WTC11 (cell line): ENCODE data around the gene DNAH9. TPM values are rescaled to one million over a fixed set of nuclear protein-coding genes. Genes with fewer than 3 reads are reported as not detected.

Experiments
- ATAC-seq: fragments of 200-7000 bp; cut with Tn5 transposase; 2 replicates; pipeline ENCODE4 v1.10.0; 2021; ENCODE audit warnings: mild to moderate bottlenecking, moderate library complexity
- CTCF ChIA-PET: fragments of 300-600 bp; sonication (Branson Sonifier 250); formaldehyde crosslinking; loops from one replicate; lab custom pipeline; 2021; ENCODE audit warnings: antibody characterized with exemption; lab: Charles Lee
- POLR2A ChIA-PET: fragments of 350-600 bp; sonication (Branson Sonifier 250); formaldehyde crosslinking; loops from one replicate; lab custom pipeline; 2021; ENCODE audit warnings: antibody characterized with exemption; lab: Charles Lee
- DNase-seq: peaks from one replicate; pipeline ENCODE4 v3.0.0; 2021; ENCODE audit warnings: low spot score
- H3K27ac Mint-ChIP-seq: 2 replicates; pipeline ENCODE4 v1.8.0; 2021; ENCODE audit warnings: mixed read lengths
- H3K27me3 Mint-ChIP-seq: 2 replicates; pipeline ENCODE4 v1.8.0; 2021; ENCODE audit warnings: low read depth, mild to moderate bottlenecking, moderate library complexity, mixed read lengths
- H3K36me3 Mint-ChIP-seq: 2 replicates; pipeline ENCODE4 v1.8.0; 2021; ENCODE audit warnings: mixed read lengths
- H3K4me1 Mint-ChIP-seq: 2 replicates; pipeline ENCODE4 v1.8.0; 2022; ENCODE audit warnings: mixed read lengths
- H3K4me3 Mint-ChIP-seq: 2 replicates; pipeline ENCODE4 v1.8.0; 2021; ENCODE audit warnings: mild to moderate bottlenecking, moderate library complexity, mixed read lengths
- H3K9me3 Mint-ChIP-seq: 2 replicates; pipeline ENCODE4 v1.8.0; 2021; ENCODE audit warnings: mixed read lengths
- ATF1 ChIP-seq: sonication (generic); formaldehyde crosslinking; IDR thresholded peaks from 2 replicates; pipeline ENCODE4 v1.8.1; 2023; ENCODE audit warnings: mild to moderate bottlenecking, moderate library complexity, missing genetic modification reagents
- ATF3 ChIP-seq: sonication (generic); formaldehyde crosslinking; conservative IDR thresholded peaks from 2 replicates; pipeline ENCODE4 v1.8.1; 2022; ENCODE audit warnings: mild to moderate bottlenecking, missing genetic modification reagents
- EMX1 ChIP-seq: fragments of 250-450 bp; sonication (Bioruptor Pico); IDR thresholded peaks from 2 replicates; pipeline ENCODE4 v1.8.0; 2021; ENCODE audit warnings: mild to moderate bottlenecking
- GABPB1 ChIP-seq: sonication (generic); formaldehyde crosslinking; IDR thresholded peaks from 2 replicates; pipeline ENCODE4 v1.8.1; 2023; ENCODE audit warnings: mild to moderate bottlenecking, missing genetic modification reagents
- IRF2 ChIP-seq: sonication (generic); formaldehyde crosslinking; IDR thresholded peaks from 2 replicates; pipeline ENCODE4 v1.8.0; 2022; ENCODE audit warnings: low read depth, missing genetic modification reagents, borderline replicate concordance
- JUN ChIP-seq: sonication (generic); formaldehyde crosslinking; IDR thresholded peaks from 2 replicates; pipeline ENCODE4 v1.8.0; 2023; ENCODE audit warnings: mild to moderate bottlenecking, missing genetic modification reagents
- KAT7 ChIP-seq: sonication (generic); formaldehyde crosslinking; IDR thresholded peaks from 2 replicates; pipeline ENCODE4 v1.8.1; 2023; ENCODE audit warnings: missing genetic modification reagents, mild to moderate bottlenecking, borderline replicate concordance
- MLX ChIP-seq: sonication (generic); formaldehyde crosslinking; IDR thresholded peaks from 2 replicates; pipeline ENCODE4 v1.8.1; 2023; ENCODE audit warnings: mild to moderate bottlenecking, missing genetic modification reagents, moderate library complexity
- MXD4 ChIP-seq: fragments of 250-450 bp; sonication (Bioruptor Pico); IDR thresholded peaks from 2 replicates; pipeline ENCODE4 v1.8.0; 2021; ENCODE audit warnings: mild to moderate bottlenecking, moderate library complexity, borderline replicate concordance
- NFATC4 ChIP-seq: fragments of 250-450 bp; sonication (Bioruptor Pico); IDR thresholded peaks from 2 replicates; pipeline ENCODE4 v1.9.0; 2021; ENCODE audit warnings: mild to moderate bottlenecking
- NR1H2 ChIP-seq: sonication (generic); formaldehyde crosslinking; IDR thresholded peaks from 2 replicates; pipeline ENCODE4 v1.9.0; 2021; ENCODE audit warnings: mild to moderate bottlenecking, moderate library complexity, missing genetic modification reagents
- SOX15 ChIP-seq: fragments of 250-450 bp; sonication (Bioruptor Pico); IDR thresholded peaks from 2 replicates; pipeline ENCODE4 v1.9.0; 2021; ENCODE audit warnings: mild to moderate bottlenecking
- SP1 ChIP-seq: sonication (generic); formaldehyde crosslinking; conservative IDR thresholded peaks from 2 replicates; pipeline ENCODE4 v1.8.1; 2022; ENCODE audit warnings: missing genetic modification reagents
- TEAD4 ChIP-seq: sonication (generic); formaldehyde crosslinking; IDR thresholded peaks from 2 replicates; pipeline ENCODE4 v1.8.0; 2022; ENCODE audit warnings: mild to moderate bottlenecking, missing genetic modification reagents
- TP53 ChIP-seq: sonication (generic); formaldehyde crosslinking; IDR thresholded peaks from 2 replicates; pipeline ENCODE4 v1.8.1; 2023; ENCODE audit warnings: mild to moderate bottlenecking, missing genetic modification reagents
- ZBTB21 ChIP-seq: sonication (generic); formaldehyde crosslinking; IDR thresholded peaks from 2 replicates; pipeline ENCODE4 v1.8.1; 2023; ENCODE audit warnings: mild to moderate bottlenecking, missing genetic modification reagents, borderline replicate concordance
- ZBTB43 ChIP-seq: sonication (generic); formaldehyde crosslinking; IDR thresholded peaks from 2 replicates; pipeline ENCODE4 v1.8.1; 2023; ENCODE audit warnings: mild to moderate bottlenecking, missing genetic modification reagents
- ZMAT4 ChIP-seq: fragments of 250-450 bp; sonication (Bioruptor Pico); IDR thresholded peaks from 2 replicates; pipeline ENCODE4 v1.9.0; 2021; ENCODE audit warnings: mild to moderate bottlenecking
- ZNF219 ChIP-seq: sonication (generic); formaldehyde crosslinking; IDR thresholded peaks from 2 replicates; pipeline ENCODE4 v1.8.0; 2023; ENCODE audit warnings: missing genetic modification reagents, mild to moderate bottlenecking, borderline replicate concordance
- ZNF263 ChIP-seq: sonication (generic); formaldehyde crosslinking; IDR thresholded peaks from 2 replicates; pipeline ENCODE4 v1.8.1; 2022; ENCODE audit warnings: low read depth, mild to moderate bottlenecking, moderate library complexity, missing genetic modification reagents
- ZNF281 ChIP-seq: sonication (generic); formaldehyde crosslinking; IDR thresholded peaks from 2 replicates; pipeline ENCODE4 v1.8.0; 2023; ENCODE audit warnings: mild to moderate bottlenecking, missing genetic modification reagents
- ZNF317 ChIP-seq: sonication (generic); formaldehyde crosslinking; IDR thresholded peaks from 2 replicates; pipeline ENCODE4 v1.8.1; 2023; ENCODE audit warnings: low read depth, mild to moderate bottlenecking, moderate library complexity, missing genetic modification reagents, borderline replicate concordance
- ZNF512 ChIP-seq: sonication (generic); formaldehyde crosslinking; IDR thresholded peaks from 2 replicates; pipeline ENCODE4 v1.8.1; 2022; ENCODE audit warnings: missing genetic modification reagents, borderline replicate concordance
- ZNF532 ChIP-seq: fragments of 250-450 bp; sonication (Bioruptor Pico); IDR thresholded peaks from 2 replicates; pipeline ENCODE4 v1.9.0; 2021; ENCODE audit warnings: mild to moderate bottlenecking, borderline replicate concordance
- total RNA-seq: library from RNA; stranded (reverse); gene quantifications from 3 replicates; pipeline ENCODE4 v1.2.3, GENCODE V29; 2021

Gene DNAH9
- total RNA-seq, 1 experiment from 2014 or later, result 0.31 TPM

GRCh38 chr17:11797803-11798202 is 199.5 kb downstream of the DNAH9 start:
- Mint-ChIP-seq H3K27ac (no peak overlapping the region), H3K27me3 (no peaks in the 10 kb centered on the region; the same call in 1 of the 2 replicates), H3K9me3 (peaks cover 44% of the 10 kb centered on the region), H3K4me3 (no peak overlapping the region), H3K4me1 (no peaks in the 10 kb centered on the region), H3K36me3 (peaks cover 17% of the 10 kb centered on the region)
- TF ChIP-seq ZBTB43 (CRISPR knock-in tag) (no peak), NR1H2 (CRISPR knock-in tag) (no peak), TP53 (CRISPR knock-in tag) (no peak), ATF1 (no peak), ZMAT4 (no peak), KAT7 (no peak), IRF2 (CRISPR knock-in tag) (no peak), ATF3 (no peak), MLX (CRISPR knock-in tag) (no peak), EMX1 (no peak), JUN (no peak), GABPB1 (CRISPR knock-in tag) (no peak), ZNF219 (CRISPR knock-in tag) (no peak), ZBTB21 (CRISPR knock-in tag) (no peak), SP1 (no peak)
- ChIA-PET POLR2A (no interaction called here), CTCF (interaction anchor here (0.6 to 1.2 kb wide), 6 partner anchors 15 to 191 kb away, joined by 3 to 5 read pairs (median 3); no protein-coding TSS in a partner anchor)
- no peak for ATAC-seq
- DNase-seq, result peak; percentile 13

GRCh38 chr17:11803231-11803969 is 205.1 kb downstream of the DNAH9 start:
- Mint-ChIP-seq H3K27me3 (peaks cover 3% of the 10 kb centered on the region; the same call in 1 of the 2 replicates), H3K4me1 (peaks cover 6% of the 10 kb centered on the region), H3K9me3 (peaks cover 29% of the 10 kb centered on the region), H3K36me3 (peaks cover 12% of the 10 kb centered on the region), H3K27ac (no peak overlapping the region), H3K4me3 (no peak overlapping the region)
- CTCF ChIA-PET, result no interaction called here
- POLR2A ChIA-PET, result no interaction called here
- ATAC-seq (no peak), DNase-seq (no peak)
- TF ChIP-seq MXD4 (CRISPR knock-in tag) (no peak), ZNF263 (no peak), ATF3 (no peak), ZNF281 (CRISPR knock-in tag) (no peak), ZNF512 (CRISPR knock-in tag) (no peak), SOX15 (CRISPR knock-in tag) (no peak), ZNF317 (no peak), NFATC4 (no peak), TEAD4 (no peak), ZNF532 (CRISPR knock-in tag) (no peak)
